GM19397 (cell line): ENCODE measurements around the gene CHST12.
"Not testable (repeated sequence)": the region's sequence is repeated elsewhere in the genome, so short reads cannot be mapped to it uniquely, and the experiment has no call there.

Source experiments
- ATAC-seq: cut with Tn5 transposase; IDR thresholded peaks from one replicate; pipeline ENCODE4 v1.9.1; 2021; ENCODE audit warnings: mild to moderate bottlenecking, moderate library complexity; ENCODE audit not compliant: unreplicated experiment

CHST12 gene

DNA sequence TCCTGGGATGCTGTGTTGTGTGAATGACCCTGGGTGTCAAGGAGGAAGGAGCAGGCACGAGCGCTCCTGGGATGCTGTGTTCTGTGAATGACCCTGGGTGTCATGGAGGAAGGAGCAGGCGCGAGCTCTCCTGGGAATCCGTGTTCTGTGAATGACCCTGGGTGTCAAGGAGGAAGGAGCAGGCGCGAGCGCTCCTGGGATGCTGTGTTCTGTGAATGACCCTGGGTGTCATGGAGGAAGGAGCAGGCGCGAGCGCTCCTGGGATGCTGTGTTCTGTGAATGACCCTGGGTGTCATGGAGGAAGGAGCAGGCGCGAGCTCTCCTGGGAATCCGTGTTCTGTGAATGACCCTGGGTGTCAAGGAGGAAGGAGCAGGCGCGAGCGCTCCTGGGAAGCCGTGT is 25.9 kb upstream of the CHST12 start:
- ATAC-seq, result not testable (repeated sequence)

DNA sequence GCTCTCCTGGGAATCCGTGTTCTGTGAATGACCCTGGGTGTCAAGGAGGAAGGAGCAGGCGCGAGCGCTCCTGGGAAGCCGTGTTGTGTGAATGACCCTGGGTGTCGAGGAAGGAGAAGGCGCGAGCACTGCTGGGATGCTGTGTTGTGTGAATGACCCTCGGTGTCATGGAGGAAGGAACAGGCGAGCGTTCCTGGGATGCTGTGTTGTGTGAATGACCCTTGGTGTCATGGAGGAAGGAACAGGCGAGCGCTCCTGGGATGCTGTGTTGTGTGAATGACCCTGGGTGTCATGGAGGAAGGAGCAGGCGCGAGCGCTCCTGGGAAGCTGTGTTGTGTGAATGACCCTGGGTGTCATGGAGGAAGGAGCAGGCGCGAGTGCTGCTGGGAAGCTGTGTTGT is 25.3 kb upstream of the CHST12 start:
- ATAC-seq, result not testable (repeated sequence)

DNA sequence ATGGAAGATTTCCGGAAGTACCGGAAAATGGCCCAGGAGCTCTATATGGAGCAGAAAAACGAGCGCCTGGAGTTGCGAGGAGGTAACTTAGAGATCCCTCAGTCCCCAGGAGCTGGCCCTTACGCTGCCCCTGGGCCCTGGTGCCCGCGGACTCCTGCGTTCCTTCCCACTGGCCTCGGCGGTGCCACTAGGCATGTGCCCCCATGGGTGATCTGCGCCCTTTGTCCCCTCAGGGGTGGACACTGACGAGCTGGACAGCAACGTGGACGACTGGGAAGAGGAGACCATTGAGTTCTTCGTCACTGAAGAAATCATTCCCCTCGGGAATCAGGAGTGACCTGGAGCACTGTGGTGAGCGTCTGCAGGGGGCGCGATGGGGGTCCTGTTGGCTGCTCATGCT is 24.2 kb upstream of the CHST12 start:
- ATAC-seq, result no peak

- no peak for ATAC-seq
These were observed 23.5 kb upstream of the CHST12 start for GRCh38 chr7:2379821-2380450.

DNA sequence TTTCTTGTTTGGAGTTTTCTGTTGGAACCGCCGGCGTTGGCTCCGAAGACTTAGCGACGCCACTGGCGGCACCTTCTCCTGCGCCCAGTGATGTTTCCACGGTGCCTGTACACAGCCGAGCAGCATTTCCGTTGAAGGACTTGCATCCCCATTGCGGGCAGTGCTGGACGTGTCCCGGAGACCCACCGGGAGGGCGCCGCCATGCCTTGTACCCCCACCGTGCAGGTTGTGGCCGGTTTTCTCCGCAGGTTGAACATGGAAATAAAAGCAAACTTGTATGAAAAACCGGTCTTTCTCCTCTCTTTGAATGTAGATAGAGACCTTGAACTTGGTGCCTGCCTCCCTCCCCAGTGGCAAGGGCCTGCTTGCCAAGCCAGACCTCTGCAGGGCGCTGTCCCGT is 22.9 kb upstream of the CHST12 start:
- no peak for ATAC-seq

- no peak for ATAC-seq
These were observed 22.2 kb upstream of the CHST12 start for GRCh38 chr7:2381227-2381626.

- no peak for ATAC-seq
These were observed 21.4 kb upstream of the CHST12 start for GRCh38 chr7:2381881-2382509.

DNA sequence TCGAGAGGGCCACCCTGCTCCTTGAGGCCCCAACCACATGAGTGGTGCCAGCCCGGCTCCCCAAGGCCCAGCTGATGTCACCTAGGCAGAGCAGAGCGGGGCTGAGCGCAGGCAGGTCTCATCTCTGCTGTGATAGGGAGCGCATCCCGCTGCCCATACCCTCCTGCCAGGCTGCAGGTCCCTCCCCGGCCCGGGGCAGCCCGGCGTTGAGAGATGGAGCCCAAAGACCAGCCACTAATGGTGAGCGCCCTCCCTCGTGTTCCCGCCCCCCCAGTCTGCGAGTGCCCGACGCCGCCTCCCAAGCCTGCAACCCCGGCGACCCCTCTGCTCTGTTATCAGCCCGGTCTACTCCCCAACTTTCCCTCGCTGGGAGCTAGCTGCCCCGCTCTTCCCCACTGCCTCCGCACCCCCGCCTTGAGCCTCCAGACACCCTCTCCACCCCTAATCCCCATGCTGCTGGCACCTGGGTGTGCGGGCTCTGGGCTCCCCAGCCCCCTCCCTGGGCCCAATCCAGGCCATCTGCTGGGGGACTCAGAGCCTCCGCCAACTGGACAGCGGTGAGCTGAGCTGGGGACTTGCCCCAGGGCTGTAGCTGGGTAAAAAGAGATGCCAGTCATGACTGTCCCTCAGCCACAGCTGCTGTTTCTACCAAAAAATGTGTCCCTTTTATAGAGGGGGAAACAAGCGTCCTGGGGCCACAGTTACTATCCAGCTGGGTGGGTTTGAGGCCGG is 19.7 kb upstream of the CHST12 start:
- ATAC-seq, result no peak

GRCh38 chr7:2384354-2385243 is 18.8 kb upstream of the CHST12 start:
- no peak for ATAC-seq

- not testable (repeated sequence) for ATAC-seq
These were observed 17.3 kb upstream of the CHST12 start for GRCh38 chr7:2386122-2386521.

DNA sequence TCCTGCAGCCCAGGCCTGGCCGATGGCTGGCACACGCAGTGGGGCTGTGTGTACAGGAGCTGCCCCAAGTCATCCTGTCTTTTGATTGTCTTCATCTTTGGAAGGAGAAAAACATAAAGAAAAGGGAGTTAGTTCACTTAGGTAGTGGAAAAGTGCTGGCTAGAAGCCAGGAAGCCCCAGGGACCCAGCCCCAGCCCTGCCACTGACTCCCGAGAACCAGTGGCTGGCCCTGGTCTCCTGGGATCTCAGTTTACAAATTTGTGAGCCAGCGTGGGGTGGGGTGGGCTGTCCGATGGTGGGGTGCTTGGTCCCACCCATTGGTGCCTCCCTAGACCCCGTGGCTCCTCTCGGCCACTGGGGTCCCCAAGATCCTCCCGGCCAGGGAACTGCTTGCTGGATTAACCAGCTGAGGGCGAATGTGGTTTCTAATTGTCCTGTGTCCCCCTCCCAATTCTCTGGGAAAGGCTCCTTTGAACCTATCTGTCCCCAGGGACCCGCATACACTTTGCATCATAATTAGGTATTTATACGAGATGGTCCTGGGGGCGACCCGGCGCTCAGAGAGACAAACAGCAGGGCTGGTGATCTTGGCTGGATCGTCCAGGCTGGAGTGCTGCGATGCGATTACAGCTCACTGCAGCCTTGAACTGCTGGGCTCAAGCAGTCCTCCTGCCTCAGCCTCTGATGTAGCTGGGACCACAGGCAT is 16.3 kb upstream of the CHST12 start:
- ATAC-seq, result no peak

- ATAC-seq, result no peak
These were observed 15.3 kb upstream of the CHST12 start for GRCh38 chr7:2387897-2388636.

DNA sequence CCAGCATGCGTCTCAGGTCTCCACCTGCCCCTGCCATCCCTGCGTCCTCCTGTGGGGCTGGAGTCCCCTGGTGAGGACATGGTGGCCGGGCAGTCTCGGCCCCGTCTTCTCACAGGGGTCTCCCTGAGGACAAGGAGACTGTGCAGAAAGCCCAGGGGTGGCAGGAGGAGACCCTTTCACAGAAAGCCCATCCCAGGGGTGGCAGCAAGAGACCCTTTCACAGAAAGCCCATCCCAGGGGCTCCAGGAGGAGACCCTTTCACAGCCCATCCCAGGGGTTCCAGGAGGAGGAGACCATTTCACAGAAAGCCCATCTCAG is 14.8 kb upstream of the CHST12 start:
- no peak for ATAC-seq

GRCh38 chr7:2390020-2390816 is 13.2 kb upstream of the CHST12 start:
- ATAC-seq, result not testable (repeated sequence)

DNA sequence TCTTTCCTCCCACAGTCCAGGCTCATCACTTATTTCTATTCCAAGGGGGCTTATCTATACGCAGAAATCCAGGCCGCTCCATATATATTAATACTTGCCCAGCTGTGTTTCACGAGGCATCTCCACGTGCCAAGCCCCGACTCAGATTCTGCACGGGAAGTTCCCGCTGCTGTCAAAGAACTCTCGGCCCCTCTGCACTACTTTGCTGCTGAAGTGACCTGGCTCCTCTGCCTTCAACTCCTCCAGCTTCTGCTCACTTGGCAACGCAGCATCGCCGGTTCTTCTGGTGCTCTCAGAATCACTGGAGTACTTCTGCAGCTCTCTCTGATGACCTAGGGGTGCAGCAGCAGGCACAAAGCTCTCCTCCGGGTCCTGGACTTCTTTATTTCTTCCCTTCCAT is 9.7 kb upstream of the CHST12 start:
- ATAC-seq, result no peak

- ATAC-seq, result no peak
These were observed 8.8 kb upstream of the CHST12 start for GRCh38 chr7:2394566-2395082.

DNA sequence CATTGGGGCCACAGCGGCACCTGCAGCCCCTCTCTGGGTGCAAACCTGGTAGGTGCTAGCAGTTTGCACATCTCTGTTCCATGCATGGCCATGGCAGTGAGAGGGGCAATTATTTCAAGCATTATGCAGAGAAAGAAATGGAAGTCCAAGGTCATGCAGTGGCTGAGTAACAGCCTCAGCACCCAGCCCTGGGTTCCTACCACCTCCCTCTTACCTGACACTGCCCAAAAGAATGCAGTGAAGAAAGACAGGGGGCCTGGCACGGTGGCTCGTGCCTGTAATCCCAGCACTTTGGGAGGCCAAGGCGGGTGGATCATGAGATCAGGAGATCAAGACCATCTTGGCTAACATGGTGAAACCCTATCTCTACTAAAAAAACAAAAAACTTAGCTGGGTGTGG is 4.9 kb upstream of the CHST12 start:
- no peak for ATAC-seq

- no peak for ATAC-seq
These were observed 3.4 kb upstream of the CHST12 start for GRCh38 chr7:2399848-2400587.

DNA sequence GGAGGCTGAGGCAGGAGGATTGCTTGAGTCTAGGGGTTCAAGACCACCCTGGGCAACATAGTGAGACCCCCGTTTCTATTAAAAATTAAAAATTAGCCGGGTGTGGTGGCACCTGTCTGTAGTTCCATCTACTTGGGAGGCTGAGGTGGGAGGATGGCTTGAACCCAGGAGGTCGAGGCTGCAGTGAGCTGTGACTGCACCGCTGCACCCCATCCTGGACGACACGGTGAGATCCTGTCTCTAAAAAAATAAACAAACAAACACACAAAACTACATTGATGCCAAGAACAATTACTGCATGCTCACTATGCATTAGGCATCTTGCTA is 761 bp upstream of the CHST12 start:
- ATAC-seq, result no peak
